SU-DHL-6 (cell line): ENCODE results near the gene CIT.

ENCODE experiments used
- CTCF ChIP-seq: fragments of 200-600 bp; sonication (generic); IDR thresholded peaks from one replicate; pipeline ENCODE4 v1.5.1; 2017; ENCODE audit warnings: antibody characterized with exemption, mild to moderate bottlenecking, low read length, moderate library complexity; ENCODE audit not compliant: insufficient read depth, poor library complexity, severe bottlenecking
- EZH2phosphoT487 ChIP-seq: fragments of 200-600 bp; sonication (generic), shearing (Covaris generic); conservative IDR thresholded peaks from 2 replicates; pipeline ENCODE4 v1.6.1; 2018; ENCODE audit warnings: mild to moderate bottlenecking, antibody characterized with exemption, low read length, moderate library complexity, mixed read lengths

- no peak for TF ChIP-seq CTCF
- no peak for TF ChIP-seq EZH2phosphoT487
Observed at GRCh38 chr12:119784673-119785072, 92.4 kb downstream of the CIT start.
